NCI-H524 treated with DMSO at 0.1 percent for 48 hours (cell line): ENCODE results near the gene PI4KB.

Experiments
- DNase-seq: peaks from one replicate; lab custom pipeline; 2025; lab: John Stamatoyannopoulos, UW

The PI4KB gene

GRCh38 chr1:151311589-151312331 is 15.5 kb downstream of the PI4KB start:
- DNase-seq = no peak

- DNase-seq = no peak
These were observed 16.2 kb downstream of the PI4KB start for GRCh38 chr1:151311011-151311410.

- no peak for DNase-seq
These were observed 17.3 kb downstream of the PI4KB start for GRCh38 chr1:151309811-151310323.

DNA sequence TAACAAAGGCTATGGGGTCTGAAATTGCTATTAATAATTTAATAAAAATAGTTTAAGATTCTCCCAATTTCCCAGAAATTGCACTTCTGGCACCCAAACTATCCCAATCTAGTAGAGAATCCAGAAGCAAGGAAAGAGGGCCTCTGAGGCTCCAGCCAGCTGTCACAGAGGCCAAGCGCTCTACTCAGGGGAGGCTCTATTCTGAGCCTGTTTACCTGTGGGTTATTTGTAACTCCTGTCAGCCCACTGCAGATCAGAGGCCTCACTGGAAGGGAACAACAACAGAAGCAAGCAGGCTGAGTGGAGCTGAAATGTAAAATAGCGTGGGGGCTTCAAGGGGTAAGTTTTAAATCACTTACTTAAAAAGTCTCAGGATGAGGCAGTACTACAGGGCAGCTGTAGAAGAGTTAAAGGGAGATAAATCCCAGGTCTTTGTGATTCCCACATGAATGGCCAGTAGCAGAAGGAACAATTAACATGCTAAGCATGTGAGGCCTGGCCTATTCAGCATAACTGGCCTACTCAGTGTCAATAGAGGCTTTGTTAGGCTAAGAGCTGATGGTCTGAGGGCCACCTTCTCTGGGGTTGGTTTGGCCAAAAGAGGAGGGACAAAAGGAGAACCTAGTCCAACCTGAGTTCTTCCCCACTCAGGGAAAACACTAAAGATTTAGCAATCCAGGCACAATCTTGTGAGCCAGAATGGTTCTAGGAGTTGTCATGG is 32.3 kb downstream of the PI4KB start:
- DNase-seq = no peak

DNA sequence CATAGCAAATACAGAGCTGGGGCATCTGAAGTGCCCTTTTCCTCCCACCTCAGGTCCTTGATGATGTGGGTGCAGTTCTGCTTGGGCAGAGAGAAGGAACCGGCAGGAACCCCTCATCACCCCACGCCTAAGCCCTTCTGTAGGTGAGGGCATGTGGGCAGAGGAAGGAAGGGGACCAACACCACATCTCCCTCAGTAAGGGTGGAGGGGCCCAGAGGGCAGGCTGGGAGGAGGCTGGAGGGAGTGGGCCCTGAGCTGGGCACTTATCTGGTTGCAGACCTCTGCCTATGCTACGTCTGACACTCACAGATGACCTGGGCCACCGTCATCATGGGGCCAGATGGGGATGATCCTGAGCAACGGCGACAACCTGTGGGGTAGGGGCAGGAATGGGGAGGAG is 34.1 kb downstream of the PI4KB start:
- no peak for DNase-seq

- DNase-seq = no peak
These were observed 34.8 kb downstream of the PI4KB start for GRCh38 chr1:151292207-151293030.

GRCh38 chr1:151290709-151291303 is 36.4 kb downstream of the PI4KB start:
- DNase-seq = no peak

DNA sequence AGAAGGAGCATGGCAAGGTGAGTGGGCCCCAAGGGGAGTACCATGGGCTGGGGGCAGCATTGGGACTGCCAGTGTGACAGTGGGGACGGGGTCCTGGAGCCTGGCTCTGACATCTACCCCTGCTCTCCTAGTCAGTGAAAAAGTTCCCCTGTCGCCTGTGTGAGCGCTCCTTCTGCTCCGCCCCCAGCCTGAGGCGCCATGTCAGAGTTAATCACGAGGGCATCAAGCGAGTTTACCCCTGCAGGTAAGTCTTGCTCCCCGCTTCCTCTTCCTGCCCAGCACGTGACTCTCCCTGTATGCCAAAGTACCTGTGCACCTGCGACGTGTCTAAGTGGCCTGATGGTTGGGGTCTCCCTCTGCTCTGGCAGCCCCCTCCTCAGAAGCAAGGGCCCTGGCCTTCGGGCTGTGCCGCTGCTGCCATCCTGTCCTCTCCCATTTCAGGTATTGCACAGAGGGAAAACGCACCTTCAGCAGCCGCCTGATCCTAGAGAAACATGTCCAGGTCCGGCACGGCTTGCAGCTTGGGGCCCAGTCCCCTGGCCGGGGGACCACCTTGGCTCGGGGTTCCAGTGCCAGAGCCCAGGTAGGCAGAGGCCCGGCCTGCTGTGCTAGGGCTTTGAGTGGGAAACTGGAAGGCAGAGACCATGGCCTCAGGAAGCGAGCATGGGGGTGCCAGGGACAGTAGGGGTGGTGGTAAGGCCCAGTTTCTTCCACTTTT is 37.1 kb downstream of the PI4KB start:
- no peak for DNase-seq

DNA sequence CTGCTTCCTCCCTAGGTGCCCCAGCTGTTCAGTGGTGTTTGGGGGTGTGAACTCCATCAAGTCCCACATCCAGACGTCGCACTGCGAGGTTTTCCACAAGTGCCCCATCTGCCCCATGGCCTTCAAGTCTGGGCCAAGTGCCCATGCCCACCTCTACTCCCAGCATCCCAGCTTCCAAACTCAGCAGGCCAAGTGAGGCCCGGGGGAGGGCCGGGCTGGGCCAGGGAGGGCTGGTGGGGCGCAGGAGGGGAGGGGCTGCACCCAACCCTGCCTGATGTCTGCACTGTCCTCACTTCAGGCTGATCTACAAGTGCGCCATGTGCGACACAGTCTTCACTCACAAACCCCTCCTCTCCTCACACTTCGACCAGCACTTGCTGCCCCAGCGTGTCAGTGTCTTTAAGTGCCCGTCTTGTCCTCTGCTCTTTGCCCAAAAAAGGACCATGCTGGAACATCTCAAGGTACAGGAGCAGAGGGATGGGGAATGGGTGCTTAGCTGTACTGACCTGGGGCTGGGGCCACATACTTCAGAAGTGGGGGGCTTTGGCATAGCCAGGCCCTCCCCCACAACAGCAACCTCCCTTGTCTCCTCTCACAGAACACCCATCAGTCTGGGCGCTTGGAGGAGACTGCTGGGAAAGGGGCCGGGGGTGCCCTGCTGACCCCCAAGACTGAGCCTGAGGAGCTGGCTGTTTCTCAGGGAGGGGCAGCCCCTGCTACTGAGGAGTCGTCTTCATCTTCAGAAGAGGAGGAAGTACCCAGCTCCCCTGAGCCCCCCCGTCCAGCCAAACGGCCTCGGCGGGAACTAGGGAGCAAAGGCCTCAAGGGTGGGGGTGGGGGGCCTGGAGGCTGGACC is 37.9 kb downstream of the PI4KB start:
- no peak for DNase-seq

DNA sequence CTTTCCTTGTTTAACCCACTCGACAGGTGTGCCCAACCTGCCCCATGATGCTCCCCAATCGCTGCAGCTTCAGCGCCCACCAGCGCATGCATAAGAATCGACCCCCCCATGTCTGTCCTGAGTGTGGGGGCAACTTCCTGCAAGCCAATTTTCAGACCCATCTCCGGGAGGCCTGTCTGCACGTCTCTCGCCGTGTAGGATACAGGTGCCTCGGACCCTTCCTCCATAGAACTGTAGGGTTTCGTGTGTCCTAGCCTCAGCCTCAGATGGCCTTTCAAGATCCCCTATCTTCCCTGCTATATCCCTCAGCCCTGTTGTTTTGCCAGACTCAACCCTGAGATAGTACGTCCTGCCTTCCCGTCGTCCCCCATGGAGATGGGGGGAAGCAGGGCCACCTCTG is 38.7 kb downstream of the PI4KB start:
- DNase-seq = no peak

- DNase-seq = no peak
These were observed 39.3 kb downstream of the PI4KB start for GRCh38 chr1:151287767-151288500.

- DNase-seq = no peak
These were observed 39.9 kb downstream of the PI4KB start for GRCh38 chr1:151287341-151287699.

- no peak for DNase-seq
These were observed 40.4 kb downstream of the PI4KB start for GRCh38 chr1:151286619-151287340.

- DNase-seq = no peak
These were observed 43.1 kb downstream of the PI4KB start for GRCh38 chr1:151284013-151284577.

DNA sequence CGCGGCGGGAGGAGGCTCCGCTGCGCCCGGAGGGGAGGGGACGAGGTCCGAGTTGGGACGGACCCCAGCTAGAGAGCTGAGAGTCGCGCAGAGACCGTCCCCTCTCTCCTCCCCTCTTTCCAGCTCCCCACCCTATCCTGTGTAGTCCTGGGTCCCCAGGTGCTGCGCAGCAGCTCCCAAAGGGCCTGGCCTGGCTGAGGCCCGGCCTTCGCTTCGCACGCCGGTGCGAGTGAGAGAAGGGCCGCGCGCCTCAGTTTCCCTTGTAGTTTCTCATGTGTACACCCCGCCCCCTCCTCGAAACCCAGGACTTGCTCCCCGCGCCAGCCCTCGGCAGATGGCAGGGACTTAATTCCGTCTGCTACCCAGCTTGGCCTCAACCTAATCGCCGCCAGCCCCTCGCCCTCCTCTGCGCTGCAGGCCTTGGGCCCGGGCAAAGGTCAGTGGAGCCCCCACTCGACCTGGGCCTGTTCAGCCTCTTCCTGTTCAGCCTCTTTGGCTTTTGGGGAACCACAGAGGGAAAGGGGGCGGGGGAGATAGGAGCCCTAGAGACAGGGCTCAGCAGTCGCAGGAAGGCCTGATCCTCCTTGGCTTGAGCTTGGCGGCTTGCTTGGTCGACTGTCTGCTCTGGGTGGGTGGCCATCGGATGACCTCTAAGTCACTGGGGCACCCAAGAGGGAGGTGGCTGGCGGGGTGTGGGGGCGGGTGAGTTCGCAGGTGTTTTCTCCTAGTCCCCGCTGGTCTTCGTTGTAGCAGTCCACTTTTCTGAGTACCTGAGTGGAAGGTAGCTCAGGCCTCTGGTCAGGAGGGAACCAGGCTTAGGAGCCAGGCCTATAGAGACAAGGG is 44.1 kb downstream of the PI4KB start:
- DNase-seq = no peak

- peak; percentile 98 for DNase-seq
These were observed 45.0 kb downstream of the PI4KB start, which contains the start of gene ZNF687 for GRCh38 chr1:151281969-151282882. Gene ZNF687 (plus strand): TSS chr1:151282299. CDS start chr1:151286292, 3,993 bp downstream.
